Caki2 (cell line): ENCODE data around the gene ZNF543. TPM values are rescaled to one million over a fixed set of nuclear protein-coding genes. Genes with fewer than 3 reads are reported as not detected.
"Not testable (repeated sequence)": the region's sequence is repeated elsewhere in the genome, so short reads cannot be mapped to it uniquely, and the experiment has no call there.

Experiments
- DNase-seq: peaks from one replicate; pipeline ENCODE4 v3.0.0-alpha.2; 2015; ENCODE audit warnings: low read depth
- in situ Hi-C: cut with HindIII; loops from 2 replicates; pipeline ENCODE4 v1.10.0; 2016; ENCODE audit warnings: low sequenced_read_pairs, low pct_unique_long_range_greater_than_20kb, mixed read lengths
- total RNA-seq: library from RNA; depleted of rRNA; stranded (reverse); fragments of >200 nt; shearing (Covaris generic); gene quantifications from 2 replicates; pipeline ENCODE4 v1.2.3, GENCODE V29; 2014; ENCODE audit warnings: low replicate concordance; rRNA removed

ZNF543 gene
- total RNA-seq, 1 experiment from 2014 or later, result 9.3 TPM

DNA sequence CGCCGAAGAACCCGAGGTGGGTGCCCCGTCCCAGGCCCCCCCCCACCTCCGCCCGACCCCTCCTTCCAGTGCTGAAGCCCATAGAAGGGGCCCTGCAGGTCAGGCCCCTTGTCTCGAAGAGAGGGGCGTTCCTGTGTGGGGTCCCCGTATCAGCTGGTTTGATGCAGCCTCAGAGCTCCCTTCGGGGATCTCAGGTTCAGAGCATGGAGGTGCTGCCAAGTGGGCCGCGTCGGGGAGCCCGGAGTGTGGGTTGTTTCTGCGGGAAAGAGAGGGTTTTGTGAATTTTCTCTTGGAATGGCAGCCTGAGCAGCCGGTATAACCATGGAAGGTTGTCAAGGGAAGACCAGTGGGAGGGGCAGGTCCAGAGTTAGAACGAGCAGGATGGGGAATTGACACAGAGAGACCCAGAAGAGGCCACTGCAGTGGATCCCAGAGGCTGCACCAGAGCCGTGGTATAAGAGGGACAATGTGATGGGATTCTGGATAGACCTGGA lies 43.5 kb downstream of the ZNF543 start:
- in situ Hi-C loops, result no loop called here
- DNase-seq, result no peak

DNA sequence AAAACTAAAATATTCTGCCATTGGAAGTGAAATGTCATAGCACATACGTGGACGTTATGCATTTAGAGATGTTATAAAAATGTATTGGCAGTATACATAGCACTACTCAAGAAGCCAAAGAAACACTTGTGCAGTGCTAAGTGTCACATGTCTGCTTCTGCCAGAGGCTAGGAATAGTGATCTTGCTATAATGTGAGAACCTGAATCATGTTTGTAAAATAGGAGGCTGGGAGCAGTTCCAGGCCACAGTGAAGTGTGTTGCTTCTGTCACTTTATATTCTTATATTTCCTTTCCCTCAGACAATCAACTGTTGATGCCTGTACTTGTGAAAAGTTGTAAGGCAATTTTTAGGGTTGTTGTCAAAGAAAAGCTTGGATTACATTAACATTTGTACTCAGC lies 46.5 kb downstream of the ZNF543 start:
- no peak for DNase-seq
- in situ Hi-C loops, result no loop called here

- in situ Hi-C loops, result no loop called here
- DNase-seq, result no peak
Observed at GRCh38 chr19:57374179-57374578, 53.9 kb downstream of the ZNF543 start.

DNA sequence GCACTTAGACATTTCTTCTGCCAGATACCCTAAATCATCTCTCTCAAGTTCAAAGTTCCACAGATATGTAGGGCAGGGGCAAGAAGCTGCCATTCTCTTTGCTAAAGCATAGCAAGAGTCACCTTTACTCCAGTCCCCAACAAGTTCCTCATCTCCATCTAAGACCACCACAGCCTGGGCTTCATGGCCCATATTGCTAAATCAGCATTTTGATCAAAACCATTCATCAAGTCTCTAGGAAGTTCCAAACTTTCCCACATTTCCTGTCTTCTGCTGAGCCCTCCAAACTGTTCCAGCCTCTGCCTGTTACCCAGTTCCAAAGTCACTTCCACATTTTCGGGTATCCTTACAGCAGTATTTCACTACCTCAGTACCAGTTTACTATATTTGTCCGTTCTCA lies 54.4 kb downstream of the ZNF543 start:
- DNase-seq, in situ Hi-C loops: not testable (repeated sequence)

- DNase-seq, result no peak
- in situ Hi-C loops, result no loop called here
Observed at GRCh38 chr19:57376151-57376550, 55.9 kb downstream of the ZNF543 start.

GRCh38 chr19:57377498-57378146 lies 57.4 kb downstream of the ZNF543 start:
- in situ Hi-C loops, result no loop called here
- no peak for DNase-seq

Other genes with a start within 250 kb of the ZNF543 start
- not detected in 2 replicates for gene USP29, start 200.5 kb upstream of the ZNF543 start, total RNA-seq
- not detected in 2 replicates for gene ZIM3, start 175.3 kb upstream of the ZNF543 start, total RNA-seq
- not detected in 2 replicates for gene DUXA, start 153.0 kb upstream of the ZNF543 start, total RNA-seq
- gene ZNF264, start 129.0 kb upstream of the ZNF543 start, total RNA-seq, result 25.9 and 74.9 TPM in 2 replicates
- gene AURKC, start 89.4 kb upstream of the ZNF543 start, total RNA-seq, result 0.41 and 4.1 TPM in 2 replicates
- gene ZNF805, start 79.8 kb upstream of the ZNF543 start, total RNA-seq, result 9.0 and 10.2 TPM in 2 replicates
- 28.9 and 34.3 TPM in 2 replicates for gene ZNF460, start 40.0 kb upstream of the ZNF543 start, total RNA-seq
- gene ZNF304, start 30.8 kb downstream of the ZNF543 start, total RNA-seq, result 13.0 and 15.1 TPM in 2 replicates
- 31.4 and 34.3 TPM in 2 replicates for gene TRAPPC2B, start 43.1 kb downstream of the ZNF543 start, total RNA-seq
- gene ZNF547, start 43.1 kb downstream of the ZNF543 start, total RNA-seq, result 3.1 and 8.7 TPM in 2 replicates
- 11.6 and 15.1 TPM in 2 replicates for gene ZNF548, start 69.4 kb downstream of the ZNF543 start, total RNA-seq
- gene ZNF17, start 90.7 kb downstream of the ZNF543 start, total RNA-seq, result 2.2 and 5.8 TPM in 2 replicates
- gene ZNF749, start 114.9 kb downstream of the ZNF543 start, total RNA-seq, result 17.8 and 20.7 TPM in 2 replicates
- gene VN1R1, start 136.7 kb downstream of the ZNF543 start, total RNA-seq, result not detected in 2 replicates
- 13.1 and 14.0 TPM in 2 replicates for gene ZNF772, start 157.1 kb downstream of the ZNF543 start, total RNA-seq
- gene ZNF419, start 167.3 kb downstream of the ZNF543 start, total RNA-seq, result 11.7 and 22.1 TPM in 2 replicates
- gene ZNF773, start 179.5 kb downstream of the ZNF543 start, total RNA-seq, result 10.6 and 12.5 TPM in 2 replicates
- 1.5 and 3.3 TPM in 2 replicates for gene ZNF549, start 206.9 kb downstream of the ZNF543 start, total RNA-seq
- gene ZNF550, start 239.4 kb downstream of the ZNF543 start, total RNA-seq, result 5.5 and 14.9 TPM in 2 replicates